HG03457 (cell line): ENCODE data around the gene RERE.
"Not testable (repeated sequence)": the region's sequence is repeated elsewhere in the genome, so short reads cannot be mapped to it uniquely, and the experiment has no call there.

ENCODE experiments used
- ATAC-seq: cut with Tn5 transposase; IDR thresholded peaks from one replicate; pipeline ENCODE4 v1.9.1; 2021; ENCODE audit warnings: moderate number of reproducible peaks; ENCODE audit not compliant: unreplicated experiment

RERE gene

GRCh38 chr1:8619917-8620502 lies 197.4 kb downstream of the RERE start:
- not testable (repeated sequence) for ATAC-seq

- not testable (repeated sequence) for ATAC-seq
These were observed 198.0 kb downstream of the RERE start for GRCh38 chr1:8619419-8619818.

GRCh38 chr1:8616791-8617190 lies 200.6 kb downstream of the RERE start:
- not testable (repeated sequence) for ATAC-seq

- ATAC-seq, result not testable (repeated sequence)
These were observed 205.6 kb downstream of the RERE start for GRCh38 chr1:8611634-8612515.

GRCh38 chr1:8607906-8608305 lies 209.5 kb downstream of the RERE start:
- no peak for ATAC-seq

- peak; percentile 76 for ATAC-seq
These were observed 213.1 kb downstream of the RERE start for GRCh38 chr1:8604041-8604945.

- no peak for ATAC-seq
These were observed 214.2 kb downstream of the RERE start for GRCh38 chr1:8603220-8603616.

- no peak for ATAC-seq
These were observed 214.8 kb downstream of the RERE start for GRCh38 chr1:8602471-8603219.

GRCh38 chr1:8600336-8600735 lies 217.1 kb downstream of the RERE start:
- ATAC-seq, result no peak

- ATAC-seq, result no peak
These were observed 217.7 kb downstream of the RERE start for GRCh38 chr1:8599646-8600212.

- ATAC-seq, result no peak
These were observed 218.7 kb downstream of the RERE start for GRCh38 chr1:8598783-8599182.

GRCh38 chr1:8598060-8598724 lies 219.2 kb downstream of the RERE start:
- ATAC-seq, result no peak

- ATAC-seq, result no peak
These were observed 220.0 kb downstream of the RERE start for GRCh38 chr1:8597455-8597854.

GRCh38 chr1:8595941-8596340 lies 221.5 kb downstream of the RERE start:
- ATAC-seq, result no peak

GRCh38 chr1:8595332-8595731 lies 222.1 kb downstream of the RERE start:
- no peak for ATAC-seq

- ATAC-seq, result not testable (repeated sequence)
These were observed 224.1 kb downstream of the RERE start for GRCh38 chr1:8593292-8593691.

GRCh38 chr1:8591569-8591968 lies 225.9 kb downstream of the RERE start:
- no peak for ATAC-seq

- no peak for ATAC-seq
These were observed 226.6 kb downstream of the RERE start for GRCh38 chr1:8590721-8591351.

GRCh38 chr1:8589571-8589970 lies 227.9 kb downstream of the RERE start:
- ATAC-seq, result no peak
